B cell (primary cell): ENCODE data around the gene OR2F1.

Experiments used
- CTCF ChIP-seq: fragments of 200-600 bp; IDR thresholded peaks from one replicate; pipeline ENCODE4 v1.8.0; 2022; ENCODE audit warnings: antibody characterized with exemption, mild to moderate bottlenecking
- EZH2 ChIP-seq: IDR thresholded peaks from 2 replicates; pipeline ENCODE4 v1.6.1; 2012; ENCODE audit warnings: borderline replicate concordance, low read depth, mild to moderate bottlenecking, moderate library complexity, low read length; ENCODE audit not compliant: insufficient read depth, poor library complexity, severe bottlenecking

DNA sequence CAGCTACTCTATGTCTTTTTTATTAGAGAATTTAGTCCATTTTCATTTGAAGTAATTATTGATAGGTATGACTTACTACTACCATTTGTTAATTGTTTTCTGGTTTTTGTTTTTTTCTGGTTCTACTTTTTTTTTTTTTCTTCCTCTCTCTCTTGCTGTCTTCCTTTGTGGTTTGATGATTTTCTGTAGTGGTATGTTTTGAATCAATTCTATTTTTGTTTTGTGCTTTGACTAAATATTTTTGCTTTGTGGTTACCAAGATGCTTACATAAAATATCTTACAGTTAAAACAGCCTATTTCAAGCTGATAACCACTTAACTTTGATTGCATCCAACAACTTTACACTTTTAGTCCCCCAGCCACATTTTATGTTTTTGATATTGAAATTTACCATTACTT is 22.9 kb upstream of the OR2F1 start:
- TF ChIP-seq CTCF (no peak), EZH2 (no peak)
